ENCODE measurements around the gene PCNX1.
"Not testable (repeated sequence)": the region's sequence is repeated elsewhere in the genome, so short reads cannot be mapped to it uniquely, and the experiment has no call there.

The PCNX1 gene

GRCh38 chr14:71140157-71140556, 232.9 kb downstream of the PCNX1 start:
- no peak overlapping the region for H3K4me3 ChIP-seq (ENCODE audit: low read depth, low read length)
- TF ChIP-seq CTCF (conservative IDR thresholded peaks at IDR 0.05; ENCODE audit: low read depth, low read length): no peak
- DNase-seq (ENCODE audit: low read depth): no peak

- no peak overlapping the region for H3K4me3 ChIP-seq (ENCODE audit: low read depth, low read length)
- TF ChIP-seq CTCF (conservative IDR thresholded peaks at IDR 0.05; ENCODE audit: low read depth, low read length): no peak
- DNase-seq (ENCODE audit: low read depth): peak; percentile 82
Measured at GRCh38 chr14:71141701-71142374, 234.6 kb downstream of the PCNX1 start.

GRCh38 chr14:71142375-71143038, 235.2 kb downstream of the PCNX1 start:
- DNase-seq (ENCODE audit: low read depth): peak; percentile 90
- TF ChIP-seq CTCF (conservative IDR thresholded peaks at IDR 0.05; ENCODE audit: low read depth, low read length): no peak
- no peak overlapping the region for H3K4me3 ChIP-seq (ENCODE audit: low read depth, low read length)

- TF ChIP-seq CTCF (conservative IDR thresholded peaks at IDR 0.05; ENCODE audit: low read depth, low read length): no peak
- H3K4me3 ChIP-seq (ENCODE audit: low read depth, low read length): no peak overlapping the region
- peak; percentile 68 for DNase-seq (ENCODE audit: low read depth)
Measured at GRCh38 chr14:71143381-71144290, 236.4 kb downstream of the PCNX1 start.

- DNase-seq (ENCODE audit: low read depth); H3K4me3 ChIP-seq (ENCODE audit: low read depth, low read length): not testable (repeated sequence)
Measured at GRCh38 chr14:71147335-71147734, 240.1 kb downstream of the PCNX1 start.

GRCh38 chr14:71148627-71149026, 241.4 kb downstream of the PCNX1 start:
- DNase-seq (ENCODE audit: low read depth): no peak
- TF ChIP-seq CTCF (conservative IDR thresholded peaks at IDR 0.05; ENCODE audit: low read depth, low read length): no peak
- no peak overlapping the region for H3K4me3 ChIP-seq (ENCODE audit: low read depth, low read length)

GRCh38 chr14:71150737-71151136, 243.5 kb downstream of the PCNX1 start:
- no peak for TF ChIP-seq CTCF (conservative IDR thresholded peaks at IDR 0.05; ENCODE audit: low read depth, low read length)
- no peak for DNase-seq (ENCODE audit: low read depth)
- no peak overlapping the region for H3K4me3 ChIP-seq (ENCODE audit: low read depth, low read length)
